ENCODE measurements around the gene PROKR2.

Gene PROKR2

DNA sequence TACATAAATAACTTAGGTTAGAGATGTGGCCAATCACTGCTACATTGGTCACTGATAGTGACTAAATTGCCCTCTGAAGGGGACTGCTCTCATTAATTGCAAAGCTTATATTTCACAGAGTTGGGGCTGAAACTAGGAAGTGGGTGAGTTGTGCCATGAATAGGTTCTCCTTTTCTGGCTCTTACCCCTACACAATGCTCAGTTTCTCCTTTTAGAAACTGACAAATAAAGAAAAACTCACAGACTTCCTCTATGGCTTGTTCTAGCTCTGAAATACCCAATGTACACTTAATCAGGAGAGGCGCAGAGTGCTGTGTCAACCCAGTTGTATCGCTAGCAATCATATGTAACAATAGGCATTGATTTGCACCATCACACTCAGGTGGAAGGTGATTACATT lies 41.2 kb upstream of the PROKR2 start:
- Histone ChIP-seq H3K27me3 (no peaks in the 10 kb centered on the region), H3K9me3 (no peaks in the 10 kb centered on the region), H3K36me3 (no peaks in the 10 kb centered on the region), H3K4me1 (no peaks in the 10 kb centered on the region), H3K4me3 (ENCODE audit: low read depth, low read length) (no peak overlapping the region)
- TF ChIP-seq, protein P1, sequence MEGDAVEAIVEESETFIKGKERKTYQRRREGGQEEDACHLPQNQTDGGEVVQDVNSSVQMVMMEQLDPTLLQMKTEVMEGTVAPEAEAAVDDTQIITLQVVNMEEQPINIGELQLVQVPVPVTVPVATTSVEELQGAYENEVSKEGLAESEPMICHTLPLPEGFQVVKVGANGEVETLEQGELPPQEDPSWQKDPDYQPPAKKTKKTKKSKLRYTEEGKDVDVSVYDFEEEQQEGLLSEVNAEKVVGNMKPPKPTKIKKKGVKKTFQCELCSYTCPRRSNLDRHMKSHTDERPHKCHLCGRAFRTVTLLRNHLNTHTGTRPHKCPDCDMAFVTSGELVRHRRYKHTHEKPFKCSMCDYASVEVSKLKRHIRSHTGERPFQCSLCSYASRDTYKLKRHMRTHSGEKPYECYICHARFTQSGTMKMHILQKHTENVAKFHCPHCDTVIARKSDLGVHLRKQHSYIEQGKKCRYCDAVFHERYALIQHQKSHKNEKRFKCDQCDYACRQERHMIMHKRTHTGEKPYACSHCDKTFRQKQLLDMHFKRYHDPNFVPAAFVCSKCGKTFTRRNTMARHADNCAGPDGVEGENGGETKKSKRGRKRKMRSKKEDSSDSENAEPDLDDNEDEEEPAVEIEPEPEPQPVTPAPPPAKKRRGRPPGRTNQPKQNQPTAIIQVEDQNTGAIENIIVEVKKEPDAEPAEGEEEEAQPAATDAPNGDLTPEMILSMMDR (IDR thresholded peaks at IDR 0.05; ENCODE audit: low read depth, low read length): no peak
- DNase-seq: no peak

DNA sequence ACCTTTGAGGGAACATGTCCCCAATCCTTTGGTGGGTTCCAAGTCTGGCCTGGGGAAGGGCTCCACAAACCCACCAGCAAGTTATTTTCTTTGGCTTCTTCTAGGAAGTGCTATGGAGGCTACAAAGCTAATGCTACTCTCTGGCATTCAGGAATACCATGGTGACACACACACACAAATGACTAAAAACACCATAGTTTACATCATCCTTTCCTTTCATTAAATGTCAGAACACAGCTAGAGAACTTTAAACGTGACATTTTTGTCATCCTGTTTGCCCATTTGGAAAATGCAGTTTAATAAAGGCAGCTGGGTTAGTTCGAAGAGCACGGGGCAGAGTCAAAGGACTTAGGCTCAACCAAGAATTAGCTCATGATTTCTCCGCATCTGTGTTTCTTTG lies 40.2 kb upstream of the PROKR2 start:
- Histone ChIP-seq H3K9me3 (no peaks in the 10 kb centered on the region), H3K36me3 (no peaks in the 10 kb centered on the region), H3K27me3 (no peaks in the 10 kb centered on the region), H3K4me3 (ENCODE audit: low read depth, low read length) (no peak overlapping the region), H3K4me1 (no peaks in the 10 kb centered on the region)
- no peak for DNase-seq
- TF ChIP-seq, protein P1 (IDR thresholded peaks at IDR 0.05; ENCODE audit: low read depth, low read length): no peak

DNA sequence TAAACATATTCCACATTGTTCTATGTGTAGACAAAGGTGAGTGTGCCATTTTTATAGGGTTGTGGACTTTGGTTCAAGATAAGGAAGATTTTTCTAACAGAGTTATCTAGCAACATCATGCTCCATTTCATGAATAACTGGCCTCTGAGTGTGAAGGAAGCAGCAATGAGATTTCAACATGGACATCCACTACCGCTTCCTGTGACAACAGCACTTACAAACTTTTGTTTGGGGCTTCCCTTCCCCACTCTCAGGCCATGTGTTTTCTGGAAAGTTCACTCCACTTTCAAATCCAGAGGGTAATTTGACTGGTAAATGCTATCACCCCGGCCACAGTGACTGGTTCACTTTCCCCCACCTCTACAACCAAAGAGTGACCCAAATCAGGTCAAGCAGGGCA lies 38.1 kb upstream of the PROKR2 start:
- H3K9me3 ChIP-seq: no peaks in the 10 kb centered on the region

DNA sequence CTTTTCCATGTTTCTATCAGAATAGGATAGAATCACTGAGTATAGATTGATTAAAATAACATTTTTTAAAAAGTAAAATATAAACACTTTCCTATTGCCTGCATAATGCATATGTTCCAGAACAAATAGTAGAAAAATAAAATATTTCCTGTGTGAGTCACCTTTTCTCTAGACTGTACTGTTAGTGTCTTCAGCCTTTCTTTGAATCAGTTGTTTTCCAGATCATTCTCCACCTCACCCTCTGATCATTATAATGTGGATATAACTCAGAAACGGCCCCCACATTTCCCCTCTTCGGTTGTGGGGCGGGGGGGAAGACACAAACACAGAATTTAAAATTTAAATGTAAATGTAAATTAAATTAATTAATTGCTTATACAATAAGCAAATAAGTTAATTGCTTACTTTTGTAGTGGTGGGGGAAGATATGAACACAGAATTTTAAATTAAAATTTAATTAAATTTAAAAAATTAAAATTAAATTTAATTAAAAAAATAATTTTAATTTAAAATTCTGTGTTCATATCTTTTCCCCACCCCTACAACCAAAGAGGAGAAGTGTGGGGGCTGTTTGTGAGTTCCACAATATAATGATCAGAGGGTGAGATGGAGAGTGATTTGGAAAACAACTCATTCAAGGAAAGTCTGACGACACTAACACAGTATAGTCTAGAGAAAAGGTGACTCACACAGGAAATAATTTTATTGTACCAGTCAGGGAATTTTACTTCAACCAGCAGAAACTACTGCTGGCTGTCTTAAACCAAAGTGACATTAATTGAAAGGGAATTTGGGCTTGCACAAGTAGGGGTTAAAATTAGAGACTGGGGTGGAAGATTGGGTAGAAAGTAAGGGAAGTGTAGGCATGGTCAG lies 37.1 kb upstream of the PROKR2 start:
- Histone ChIP-seq H3K36me3 (no peaks in the 10 kb centered on the region), H3K4me3 (ENCODE audit: low read depth, low read length) (no peak overlapping the region), H3K27me3 (no peaks in the 10 kb centered on the region), H3K9me3 (no peaks in the 10 kb centered on the region), H3K4me1 (no peaks in the 10 kb centered on the region)
- no peak for DNase-seq
- TF ChIP-seq, protein P1 (IDR thresholded peaks at IDR 0.05; ENCODE audit: low read depth, low read length): no peak

More for the DNA sequence above, 38.1 kb upstream of the PROKR2 start:
- Histone ChIP-seq H3K4me1 (no peaks in the 10 kb centered on the region), H3K27me3 (no peaks in the 10 kb centered on the region), H3K4me3 (ENCODE audit: low read depth, low read length) (no peak overlapping the region), H3K36me3 (no peaks in the 10 kb centered on the region)
- TF ChIP-seq, protein P1 (IDR thresholded peaks at IDR 0.05; ENCODE audit: low read depth, low read length): no peak
- no peak for DNase-seq

DNA sequence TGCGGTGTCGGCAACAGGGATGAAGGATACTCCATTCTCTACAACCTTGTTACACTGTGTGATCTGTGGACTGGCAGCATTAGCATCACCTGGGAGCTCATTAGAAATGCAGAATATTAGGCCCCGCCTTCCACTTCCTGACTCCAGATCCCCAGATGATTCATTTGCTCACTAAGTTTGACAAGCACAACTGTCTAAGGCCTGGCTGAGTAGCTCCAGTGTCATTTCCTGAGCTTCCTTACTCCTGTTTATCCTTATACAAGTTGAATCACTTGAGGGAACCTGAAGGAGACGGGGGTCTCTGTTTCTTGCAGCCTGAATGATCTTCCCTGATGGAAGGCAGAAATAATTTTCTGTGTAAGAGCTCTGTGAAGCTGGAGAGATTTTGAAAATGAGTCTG lies 32.7 kb upstream of the PROKR2 start:
- no peaks in the 10 kb centered on the region for H3K36me3 ChIP-seq
- no peaks in the 10 kb centered on the region for H3K9me3 ChIP-seq
- H3K27me3 ChIP-seq: no peaks in the 10 kb centered on the region
- TF ChIP-seq, protein P1 (IDR thresholded peaks at IDR 0.05; ENCODE audit: low read depth, low read length): no peak
- no peak overlapping the region for H3K4me3 ChIP-seq (ENCODE audit: low read depth, low read length)
- no peaks in the 10 kb centered on the region for H3K4me1 ChIP-seq
- no peak for DNase-seq

DNA sequence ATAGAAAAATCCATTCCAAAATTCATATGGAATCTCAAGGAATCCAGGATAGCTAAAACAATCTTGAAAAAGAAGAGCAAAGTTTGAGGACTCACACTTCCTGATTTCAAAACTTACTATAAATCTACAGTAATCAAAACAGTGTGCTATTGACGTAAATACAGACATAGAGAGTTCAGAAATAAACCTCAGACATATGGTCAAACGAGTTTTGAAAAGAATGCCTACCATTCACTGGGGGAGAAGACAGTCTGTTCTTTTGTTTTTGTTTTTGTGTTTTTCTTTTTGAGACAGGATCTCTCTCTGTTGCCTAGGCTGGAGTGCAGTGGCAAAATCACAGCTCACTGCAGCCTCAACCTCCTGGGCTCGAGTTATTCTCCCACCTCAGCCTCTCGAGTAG lies 25.3 kb upstream of the PROKR2 start:
- no peaks in the 10 kb centered on the region for H3K27me3 ChIP-seq
- H3K36me3 ChIP-seq: no peaks in the 10 kb centered on the region
- H3K4me3 ChIP-seq (ENCODE audit: low read depth, low read length): no peak overlapping the region
- TF ChIP-seq, protein P1 (IDR thresholded peaks at IDR 0.05; ENCODE audit: low read depth, low read length): no peak
- no peaks in the 10 kb centered on the region for H3K9me3 ChIP-seq
- no peak for DNase-seq
- H3K4me1 ChIP-seq: no peaks in the 10 kb centered on the region

Data from BE2C (cell line).